Heart left ventricle (tissue), 16 donors: ENCODE data around the gene SLC35F1. TPM values are rescaled to one million over a fixed set of nuclear protein-coding genes. Genes with fewer than 3 reads are reported as not detected.
A peak's percentile ranks its signal among the peaks of the same experiment; 100 is the strongest.

Experiments used
- ATAC-seq, 4 donors: fragments of 200-7000 bp; cut with Tn5 transposase; one replicate each; pipeline ENCODE4 v1.9.1; 2020 to 2022; ENCODE audit warnings: moderate library complexity in 4 of 4, mild to moderate bottlenecking in 3 of 4, moderate number of reproducible peaks in 1 of 4
- DNase-seq, 5 donors: peaks; one replicate each; pipeline ENCODE4 v3.0.0-alpha.2; 2020
- H3K27ac ChIP-seq, 12 donors: fragments of 200-600 bp; sonication (generic) in 4 of 12; one replicate each; pipeline versions ENCODE4 v1.5.0 to v1.8.0; 2016 to 2022; ENCODE audit warnings: mild to moderate bottlenecking in 2 of 12
- H3K27me3 ChIP-seq, 9 donors: fragments of 200-600 bp; sonication (generic) in 2 of 9; one replicate each; pipeline versions ENCODE4 v1.5.1 to v1.8.0; 2016 to 2022; ENCODE audit warnings: mild to moderate bottlenecking in 3 of 9
- H3K36me3 ChIP-seq, 9 donors: fragments of 200-600 bp; sonication (generic) in 2 of 9; one replicate each; pipeline versions ENCODE4 v1.5.0 to v1.8.0; 2018 to 2022; ENCODE audit warnings: mild to moderate bottlenecking in 2 of 9
- H3K4me1 ChIP-seq, 12 donors: fragments of 200-600 bp; sonication (generic) in 4 of 12; one replicate each; pipeline versions ENCODE4 v1.5.0 to v1.8.0; 2016 to 2022; ENCODE audit warnings: mild to moderate bottlenecking in 3 of 12
- H3K4me3 ChIP-seq, 12 donors: fragments of 200-600 bp; sonication (generic) in 4 of 12; one replicate each; pipeline versions ENCODE4 v1.5.0 to v1.8.0; 2017 to 2022; ENCODE audit warnings: mild to moderate bottlenecking in 9 of 12, moderate library complexity in 4 of 12
- H3K9me3 ChIP-seq, 12 donors: fragments of 200-600 bp; sonication (generic) in 4 of 12; one replicate each; pipeline versions ENCODE4 v1.5.0 to v1.8.0; 2016 to 2022; ENCODE audit warnings: mild to moderate bottlenecking in 1 of 12
- CTCF ChIP-seq, 12 donors: fragments of 200-600 bp; sonication (generic) in 4 of 12; IDR thresholded peaks; one replicate each; pipeline versions ENCODE4 v1.5.0 to v1.8.0; 2018 to 2022; ENCODE audit warnings: antibody characterized with exemption in 12 of 12, mild to moderate bottlenecking in 5 of 12
- POLR2A ChIP-seq, 2 donors: fragments of 450-650 bp; IDR thresholded peaks; one replicate each; pipeline ENCODE4 v1.6.1; 2017; ENCODE audit warnings: antibody characterized with exemption in 2 of 2, mild to moderate bottlenecking in 2 of 2, moderate library complexity in 2 of 2
- WGBS, 4 donors: extraction: QIAGEN DNeasy Blood & Tissue Kit in 2 of 4; methylation state at CpG; one replicate each; pipeline versions ENCODE4 v1.1.5 to v1.1.7; 2013 to 2018; 5-methylcytosine and 5-hydroxymethylcytosine counted together
- intact Hi-C, 10 donors: fragments of 100-400 bp; cut with DNase I; formaldehyde crosslinking; loops; one replicate each; pipeline versions ENCODE4 v1.11.1 to v1.14.2; 2022
- polyA plus RNA-seq, 2 donors: library from polyadenylated mRNA; stranded (reverse); fragments of 200-250 nt; gene quantifications; one replicate each; pipeline ENCODE4 v1.2.3, GENCODE V29; 2013
- total RNA-seq, 9 donors: library from RNA; depleted of rRNA in 2 of 9; stranded (reverse); fragments of >200 nt in 2 of 9; fragmentation: NEBNext Ultra II Directional in 3 of 9; extraction: Animal tissue kit (Norgen Biotek cat#: 25700) in 3 of 9; gene quantifications; one replicate each; pipeline versions ENCODE4 v1.1.0 to v1.2.4, GENCODE V29; 2016 to 2023
- donor health status: ischemic (EF 13 %, LVEDD 7.1; RV severe dilation, severe dysfunction).
- donor health status: healthy with polysubstance abuse.
- donor health status: DM: no; HTN: yes; CAD: no.
- donor health status: DM: no; HTN: no; CAD: no.
- donor health status: ischemic (EF 25% LVEDD 6.9; RV normal size, moderate dysfunction).
- donor health status: ischemic (EF 25% LVEDD 5.7; RV mildly dilated, moderate dysfunction).
- donor health status: healthy.
- donor health status: DM: yes; HTN: yes; CAD: no.
- donor health status: ischemic (EF 35%, LVEDD 5.7; RV mildly dilated, moderate dysfunction).
- donor health status: nonischemic (EF 11% LVEDD 7.7; RV severe dilation, severe dysfunction).
- donor health status: DM: yes; HTN: yes; CAD: no.
- donor health status: PGD.
- donor health status: ischemic (EF 29% LVEDD 5.4; RV normal size, mild dysfunction).
- donor health status: nonischemic (EF 23%, LVEDD 6.1; RV moderate dilation, normal function).

SLC35F1 gene
- total and polyA plus RNA-seq, 11 donors: 1.1 to 11.6 (median 5.0) TPM

GRCh38 chr6:118305081-118305480 is 398.0 kb downstream of the SLC35F1 start:
- peak overlapping the region in 2 of 12 donors; percentile 63 to 71 for H3K27ac ChIP-seq
- intact Hi-C loops: no loop called here

GRCh38 chr6:118306392-118307238 is 399.6 kb downstream of the SLC35F1 start:
- intact Hi-C loops: no loop called here
- TF ChIP-seq POLR2A (IDR thresholded peaks at IDR 0.05) (no peak), CTCF (IDR thresholded peaks at IDR 0.05) (no peak)
- H3K9me3 ChIP-seq: no peaks in the 10 kb centered on the region
- no peak overlapping the region for H3K4me3 ChIP-seq
- no peak for DNase-seq
- ATAC-seq: peak in 1 of 4 donors; percentile 34
- H3K27me3 ChIP-seq: no peaks in the 10 kb centered on the region
- H3K27ac ChIP-seq: peak overlapping the region; percentile 38 to 78 (median 67)
- WGBS, 4 donors: 50 to 61% (median 55%) methylated on average over 6 of the region's 6 CpGs
- no peaks in the 10 kb centered on the region for H3K36me3 ChIP-seq
- H3K4me1 ChIP-seq: peaks cover 0 to 46% (median 16%) of the 10 kb centered on the region in 12 donors

More at GRCh38 chr6:118305081-118305480, 398.0 kb downstream of the SLC35F1 start:
- 82 to 95% (median 92%) methylated on average over 1 of the region's 1 CpG for WGBS, 4 donors
- ATAC-seq: no peak
- H3K36me3 ChIP-seq: no peaks in the 10 kb centered on the region
- no peak for DNase-seq
- no peaks in the 10 kb centered on the region for H3K27me3 ChIP-seq
- H3K4me3 ChIP-seq: no peak overlapping the region
- TF ChIP-seq CTCF (IDR thresholded peaks at IDR 0.05): no peak
- TF ChIP-seq POLR2A (IDR thresholded peaks at IDR 0.05): no peak
- peaks cover 0 to 45% (median 16%) of the 10 kb centered on the region in 12 donors for H3K4me1 ChIP-seq
- no peaks in the 10 kb centered on the region for H3K9me3 ChIP-seq

GRCh38 chr6:118307581-118307980 is 400.5 kb downstream of the SLC35F1 start:
- peak in 4 of 5 donors; percentile 28 to 82 (median 56) for DNase-seq
- WGBS, 4 donors: 33 to 51% (median 37%) methylated on average over 8 of the region's 8 CpGs
- Histone ChIP-seq H3K27me3 (no peaks in the 10 kb centered on the region), H3K9me3 (no peaks in the 10 kb centered on the region), H3K36me3 (no peaks in the 10 kb centered on the region), H3K27ac (peak overlapping the region; percentile 38 to 78 (median 67)), H3K4me1 (peaks cover 0 to 46% (median 16%) of the 10 kb centered on the region in 12 donors), H3K4me3 (no peak overlapping the region)
- TF ChIP-seq CTCF (IDR thresholded peaks at IDR 0.05) (no peak), POLR2A (IDR thresholded peaks at IDR 0.05) (no peak)
- ATAC-seq: peak; percentile 76 to 88 (median 82)
- intact Hi-C loops: no loop called here

- no peaks in the 10 kb centered on the region for H3K27me3 ChIP-seq
- peaks cover 0 to 56% (median 18%) of the 10 kb centered on the region in 12 donors for H3K4me1 ChIP-seq
- peak in 3 of 4 donors; percentile 26 to 49 (median 40) for ATAC-seq
- no peak overlapping the region for H3K4me3 ChIP-seq
- no peaks in the 10 kb centered on the region for H3K9me3 ChIP-seq
- intact Hi-C loops: no loop called here
- H3K36me3 ChIP-seq: no peaks in the 10 kb centered on the region
- TF ChIP-seq POLR2A (IDR thresholded peaks at IDR 0.05) (no peak), CTCF (IDR thresholded peaks at IDR 0.05) (no peak)
- WGBS, 4 donors: 35 to 50% (median 45%) methylated on average over 2 of the region's 2 CpGs
- H3K27ac ChIP-seq: peak overlapping the region; percentile 46 to 78 (median 72)
- DNase-seq: no peak
These were observed 402.5 kb downstream of the SLC35F1 start for GRCh38 chr6:118309337-118310093.
